GM18873 (cell line): ENCODE measurements around the gene NEURL1.
"Not testable (repeated sequence)": the region's sequence is repeated elsewhere in the genome, so short reads cannot be mapped to it uniquely, and the experiment has no call there.

Source experiments
- ATAC-seq: cut with Tn5 transposase; IDR thresholded peaks from one replicate; pipeline ENCODE4 v1.9.1; 2021; ENCODE audit warnings: mild to moderate bottlenecking, moderate library complexity, moderate number of reproducible peaks; ENCODE audit not compliant: unreplicated experiment, low FRiP score

Gene NEURL1

DNA sequence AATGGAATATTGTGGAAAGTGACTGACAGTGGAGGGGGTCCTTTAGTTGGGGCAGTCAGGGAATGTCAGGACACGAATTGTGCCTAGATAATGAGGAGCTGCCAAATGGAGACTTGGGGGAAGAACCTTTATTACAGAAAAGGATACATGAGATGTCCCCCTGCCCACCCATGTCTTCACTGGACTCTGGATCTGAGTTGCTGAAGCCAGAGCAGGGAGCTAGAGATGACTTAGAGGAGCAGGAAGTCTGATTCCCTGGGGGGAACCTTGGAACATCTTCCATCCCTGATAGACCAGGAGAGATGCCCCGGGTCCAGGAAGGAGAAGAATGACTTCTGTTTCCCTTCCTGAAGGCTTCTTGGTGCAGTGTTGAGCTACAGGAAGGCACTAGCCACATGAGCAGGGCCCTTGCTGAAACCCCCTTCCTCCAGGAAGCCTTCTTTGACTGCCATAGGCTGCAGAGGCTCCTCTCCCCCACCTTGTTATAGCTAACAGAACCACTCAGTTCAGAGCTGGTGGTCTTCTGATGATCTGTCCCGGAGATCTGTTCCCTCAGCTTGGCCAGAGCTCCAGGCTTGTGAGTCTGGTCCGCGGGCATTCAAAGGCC is 747 bp upstream of the NEURL1 start:
- no peak for ATAC-seq

DNA sequence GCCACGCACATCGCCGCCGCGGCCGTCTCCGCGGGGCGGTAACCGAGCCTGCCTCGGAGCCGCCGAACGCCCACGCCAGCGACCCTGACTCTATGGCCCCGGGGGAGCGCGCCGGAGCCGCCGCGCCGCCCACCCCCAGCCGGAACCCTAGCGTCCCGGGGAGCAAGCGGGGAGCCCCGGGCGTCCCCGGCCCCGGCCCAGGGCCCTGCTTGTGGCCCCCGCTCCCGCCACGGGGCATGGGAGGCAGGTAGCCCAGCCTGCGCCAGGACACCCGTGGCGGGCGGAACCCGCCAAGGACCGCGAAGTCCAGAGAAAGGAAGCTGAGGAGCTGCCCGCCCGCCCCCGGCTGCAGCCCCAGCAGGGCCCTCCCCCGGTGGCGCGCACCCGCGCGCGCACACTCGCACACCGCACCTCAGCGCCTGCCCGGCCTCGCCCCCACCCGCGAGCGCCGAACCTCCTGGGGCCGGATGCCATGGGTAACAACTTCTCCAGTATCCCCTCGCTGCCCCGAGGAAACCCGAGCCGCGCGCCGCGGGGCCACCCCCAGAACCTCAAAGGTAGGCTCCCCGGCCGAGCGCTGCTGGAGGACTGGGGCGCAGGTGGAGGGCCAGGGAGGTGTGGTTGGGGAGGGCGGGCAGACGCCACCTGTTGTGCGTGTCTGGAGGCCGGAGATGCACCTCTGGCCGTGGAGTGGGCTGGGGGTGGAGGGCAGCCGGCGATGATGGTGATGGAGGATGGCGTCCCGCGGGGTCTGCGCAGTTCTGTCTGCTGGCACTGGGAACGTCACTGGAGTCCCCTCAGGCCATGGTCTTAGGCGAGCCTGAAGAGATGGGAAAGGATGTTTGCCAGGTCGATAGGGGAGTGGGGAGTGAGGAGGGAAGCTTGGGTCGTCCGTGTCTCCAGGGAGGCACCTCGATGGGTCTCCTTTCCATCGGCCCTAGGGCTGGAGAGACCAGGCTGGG is 692 bp downstream of the NEURL1 start:
- ATAC-seq = no peak

DNA sequence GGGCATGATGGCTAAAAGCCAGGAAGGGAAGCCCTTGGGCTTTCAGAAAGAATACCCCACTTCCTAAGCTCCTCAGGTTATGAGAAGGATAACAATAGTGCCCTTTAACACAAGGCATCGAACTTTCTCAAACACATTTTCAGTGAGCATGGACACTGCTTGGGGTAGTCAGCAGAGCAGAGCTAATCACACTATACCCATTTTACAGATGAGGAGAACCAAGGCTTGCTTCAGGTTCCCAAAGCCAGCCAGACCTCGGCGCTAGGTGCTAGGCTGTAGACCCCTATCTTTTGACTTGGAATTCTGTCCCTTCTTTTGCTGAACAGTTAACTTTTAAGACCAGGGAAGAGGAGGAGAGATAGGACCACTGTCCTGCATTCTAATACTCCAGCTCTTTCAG is 1.8 kb downstream of the NEURL1 start:
- ATAC-seq = no peak

DNA sequence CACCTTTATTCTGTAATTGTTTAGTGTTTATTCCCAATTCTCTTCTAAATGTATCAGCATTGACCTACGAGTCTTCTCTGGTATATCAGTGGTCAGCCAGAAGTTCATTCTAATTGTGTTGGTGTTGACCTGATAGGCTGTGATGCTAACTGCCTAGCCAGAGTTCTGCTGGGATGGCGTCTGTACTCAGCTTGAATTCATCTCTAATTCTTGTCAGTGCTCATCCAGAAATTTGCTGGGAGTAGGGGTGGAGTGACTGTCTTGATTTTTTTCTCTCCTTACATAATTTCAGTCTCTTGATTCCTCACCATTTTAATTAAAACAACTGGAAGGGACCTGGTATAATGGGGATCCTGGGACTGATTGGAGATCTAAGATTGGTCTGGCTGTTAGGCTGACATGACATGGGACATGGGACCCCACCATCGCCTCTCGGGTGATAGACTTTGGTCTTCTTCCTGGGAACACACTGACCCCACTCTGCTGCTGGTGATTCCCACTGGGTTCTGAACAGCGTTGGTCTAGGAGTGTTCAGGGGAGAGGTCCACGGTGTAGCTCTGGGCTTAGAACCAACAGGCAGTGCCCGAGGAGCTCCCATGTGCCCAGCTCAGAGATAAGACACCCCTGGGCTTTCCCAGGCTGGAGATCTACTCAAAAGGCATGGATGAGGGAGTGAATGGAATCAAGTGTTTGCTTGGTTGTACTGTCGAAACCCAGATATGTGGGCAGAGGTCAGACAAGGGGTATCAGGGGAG is 3.8 kb downstream of the NEURL1 start:
- no peak for ATAC-seq

DNA sequence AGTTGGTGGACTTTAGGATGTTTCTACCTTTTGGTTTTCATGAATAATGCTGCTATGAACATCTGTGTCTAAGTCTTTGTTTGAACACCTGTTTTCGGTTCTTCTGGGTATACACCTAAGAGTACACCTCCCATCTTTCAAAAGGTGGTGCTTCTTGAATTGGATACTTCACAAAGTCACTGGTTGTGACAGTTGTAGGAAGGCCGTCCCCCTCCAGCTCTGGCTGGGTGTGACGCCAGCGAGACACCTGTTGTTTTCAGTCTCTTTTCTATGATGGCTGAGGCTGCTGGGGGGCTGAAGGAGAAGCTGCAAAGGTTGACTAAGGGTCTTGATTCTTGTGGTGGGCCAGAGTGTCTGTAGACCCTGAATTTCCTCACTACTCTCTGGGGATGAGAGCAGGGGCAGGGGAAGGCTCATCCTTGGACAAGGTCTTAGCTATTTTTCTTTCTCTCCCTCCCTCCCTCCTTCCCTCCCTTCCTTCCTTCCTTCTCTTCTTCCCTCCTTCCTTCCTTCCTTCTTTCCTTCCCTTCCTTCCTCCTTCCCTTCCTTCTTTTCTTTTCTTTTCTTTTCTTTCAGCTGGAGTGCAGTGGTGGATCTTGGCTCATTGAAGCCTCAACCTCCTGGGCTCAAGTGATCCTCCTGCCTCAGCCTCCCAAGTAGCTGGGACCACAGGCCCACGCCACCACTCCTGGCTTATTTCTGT is 5.6 kb downstream of the NEURL1 start:
- no peak for ATAC-seq

DNA sequence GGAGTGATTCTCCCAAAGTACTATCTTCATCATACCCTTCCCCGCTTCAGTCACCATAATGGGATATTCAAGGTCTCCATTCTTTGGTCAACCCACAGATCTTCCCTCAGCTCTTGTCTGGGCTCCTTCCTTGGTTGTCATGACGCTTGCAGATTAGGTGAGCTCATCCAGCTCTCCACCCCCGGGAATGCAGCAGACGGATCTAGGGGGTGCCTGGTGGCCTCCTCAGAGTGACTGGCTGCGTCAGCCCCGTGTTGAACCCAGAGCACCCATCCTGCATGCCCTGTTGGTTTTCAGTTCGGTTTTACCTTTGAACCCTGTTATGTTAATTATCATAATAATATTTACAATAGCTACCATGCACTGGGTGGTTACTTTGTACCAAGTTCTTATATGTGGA is 6.4 kb downstream of the NEURL1 start:
- ATAC-seq = no peak

DNA sequence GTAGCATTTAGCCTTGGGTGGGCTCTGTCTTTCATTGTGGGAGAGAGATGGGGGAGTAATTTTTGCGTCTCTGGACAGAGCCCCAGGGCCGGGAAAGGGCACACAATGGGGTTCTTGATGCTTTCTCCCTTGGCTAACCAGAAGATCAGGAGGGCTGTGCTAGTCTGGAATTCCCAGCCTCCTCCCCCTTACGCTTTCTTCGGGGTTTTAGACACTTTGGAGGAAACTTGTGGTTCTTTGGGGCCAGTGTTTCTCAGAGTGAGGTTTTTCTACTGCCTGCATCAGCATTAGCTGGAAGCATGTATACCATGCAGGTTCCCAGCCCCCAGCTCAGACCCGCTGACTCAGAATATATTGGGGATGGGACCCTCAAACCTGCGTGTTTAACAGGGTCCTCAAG is 7.0 kb downstream of the NEURL1 start:
- ATAC-seq = no peak

DNA sequence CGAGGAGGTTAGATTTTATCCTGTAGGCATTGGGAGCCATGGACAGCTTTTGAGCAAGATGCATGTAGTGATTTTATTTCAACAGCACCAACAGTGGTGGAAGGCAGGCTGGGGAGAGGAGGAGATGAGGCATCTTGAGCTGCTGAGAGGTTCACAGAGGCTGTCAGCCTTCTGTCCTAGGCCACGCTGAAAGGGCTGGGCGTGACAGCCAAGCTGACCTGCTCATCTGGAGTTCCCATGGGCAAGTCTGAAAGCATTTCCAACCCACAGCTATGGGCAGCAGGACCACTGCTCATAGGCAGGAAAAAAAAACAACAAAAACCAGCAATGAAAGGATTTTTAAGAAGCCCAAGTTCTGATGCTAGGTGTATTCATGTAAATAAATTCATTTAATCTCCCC is 7.7 kb downstream of the NEURL1 start:
- no peak for ATAC-seq

DNA sequence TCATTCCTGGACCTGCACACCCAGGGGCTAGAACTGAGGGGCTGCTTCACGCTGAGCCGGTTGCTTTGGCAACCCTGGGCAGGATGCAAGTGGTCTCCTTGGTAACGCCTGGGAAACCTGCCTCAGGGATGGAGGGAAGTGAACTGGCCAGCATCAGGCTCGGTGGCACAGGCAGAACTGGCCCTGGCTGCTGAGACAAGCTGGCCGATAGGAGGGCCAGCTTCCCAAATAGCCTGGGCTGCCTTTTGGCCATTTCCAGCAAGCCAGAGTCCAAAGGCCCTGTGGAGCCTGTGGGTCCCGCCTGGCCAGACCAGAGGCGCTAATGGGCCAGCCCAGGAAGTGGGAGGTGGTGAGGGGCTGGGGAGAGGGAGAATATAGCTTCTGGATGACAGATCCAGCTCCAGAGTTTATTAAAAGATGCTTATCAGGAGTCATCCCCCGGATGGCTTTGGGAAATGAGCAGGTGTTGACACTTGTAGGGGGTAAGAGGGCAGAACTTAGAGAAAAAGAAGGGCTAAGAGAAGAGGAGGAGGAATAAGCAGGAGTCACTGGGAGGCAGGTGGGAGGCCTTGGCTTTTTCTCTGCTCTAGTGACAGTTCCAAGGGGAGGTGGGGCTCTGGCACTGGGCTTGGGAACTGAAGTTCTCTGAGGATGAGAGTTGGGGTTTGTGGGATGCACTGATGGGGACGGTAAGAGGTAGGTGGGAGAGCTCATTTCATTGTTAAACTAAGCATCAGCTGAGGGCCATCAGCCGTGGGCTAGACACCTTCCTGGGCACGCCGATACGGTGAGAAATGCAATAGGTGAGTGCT is 9.6 kb downstream of the NEURL1 start:
- ATAC-seq = no peak

DNA sequence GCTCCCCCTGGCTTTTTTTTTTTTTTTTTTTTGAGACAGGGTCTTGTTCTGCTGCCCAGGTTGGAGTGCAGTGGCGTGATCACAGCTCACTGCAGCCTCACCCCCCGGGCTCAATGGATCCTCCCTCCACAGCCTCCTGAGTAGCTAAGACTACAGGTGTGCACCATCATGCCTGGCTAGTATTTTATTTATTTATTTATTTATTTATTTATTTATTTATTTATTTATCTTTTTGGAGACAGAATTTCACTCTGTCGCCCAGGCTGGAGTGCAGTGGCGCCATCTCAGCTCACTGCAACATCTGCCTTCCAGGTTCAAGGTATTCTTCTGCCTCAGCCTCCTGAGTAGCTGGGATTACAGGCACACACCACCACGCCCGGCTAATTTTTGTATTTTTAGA is 10.3 kb downstream of the NEURL1 start:
- ATAC-seq = not testable (repeated sequence)

DNA sequence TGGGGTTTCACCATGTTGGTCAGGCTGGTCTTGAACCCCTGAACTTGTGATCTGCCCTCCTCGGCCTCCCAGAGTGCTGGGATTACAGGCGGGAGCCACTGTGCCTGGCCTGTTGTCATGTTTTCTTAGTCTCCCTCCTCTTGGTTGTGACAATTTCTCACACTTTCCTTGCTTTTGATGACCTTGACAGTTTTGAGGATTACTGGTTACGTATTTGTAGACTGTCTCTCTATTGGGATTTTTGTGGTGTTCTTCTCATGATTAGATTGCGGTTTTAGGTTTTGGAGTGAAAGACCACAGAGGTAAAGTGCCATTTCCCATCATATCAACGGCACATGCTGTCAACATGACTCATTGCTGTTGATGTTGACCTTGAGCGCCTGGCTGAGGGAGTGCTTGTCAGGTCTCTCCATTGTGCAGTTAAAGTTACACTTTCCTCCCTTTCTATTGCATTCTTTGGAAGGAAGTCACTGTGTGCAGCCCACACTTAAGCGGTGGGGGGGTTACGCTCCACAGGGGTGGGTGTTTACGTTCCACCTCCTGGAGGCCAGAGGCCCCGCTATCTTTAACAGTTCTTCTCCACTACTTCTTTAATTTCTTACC is 10.8 kb downstream of the NEURL1 start:
- no peak for ATAC-seq

DNA sequence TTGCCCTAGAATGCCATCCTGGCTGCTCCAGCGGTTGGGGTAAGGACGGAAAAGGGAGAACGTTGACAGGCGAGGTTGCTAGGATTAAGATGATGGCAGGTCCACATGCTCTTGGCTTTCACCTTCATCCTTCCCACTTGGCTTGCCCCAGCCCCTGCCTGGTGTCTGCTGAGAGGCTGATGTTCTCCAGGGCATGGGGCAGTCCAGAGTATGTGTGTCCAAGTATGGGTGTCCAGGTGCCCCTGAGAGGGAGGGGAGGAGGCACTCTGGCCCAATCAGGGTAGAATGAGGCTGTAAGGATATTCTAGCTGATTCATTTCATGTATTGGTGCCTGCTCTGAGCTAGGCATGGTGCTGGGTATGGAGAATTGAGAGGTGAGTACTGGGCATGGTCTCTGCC is 12.6 kb downstream of the NEURL1 start:
- no peak for ATAC-seq

DNA sequence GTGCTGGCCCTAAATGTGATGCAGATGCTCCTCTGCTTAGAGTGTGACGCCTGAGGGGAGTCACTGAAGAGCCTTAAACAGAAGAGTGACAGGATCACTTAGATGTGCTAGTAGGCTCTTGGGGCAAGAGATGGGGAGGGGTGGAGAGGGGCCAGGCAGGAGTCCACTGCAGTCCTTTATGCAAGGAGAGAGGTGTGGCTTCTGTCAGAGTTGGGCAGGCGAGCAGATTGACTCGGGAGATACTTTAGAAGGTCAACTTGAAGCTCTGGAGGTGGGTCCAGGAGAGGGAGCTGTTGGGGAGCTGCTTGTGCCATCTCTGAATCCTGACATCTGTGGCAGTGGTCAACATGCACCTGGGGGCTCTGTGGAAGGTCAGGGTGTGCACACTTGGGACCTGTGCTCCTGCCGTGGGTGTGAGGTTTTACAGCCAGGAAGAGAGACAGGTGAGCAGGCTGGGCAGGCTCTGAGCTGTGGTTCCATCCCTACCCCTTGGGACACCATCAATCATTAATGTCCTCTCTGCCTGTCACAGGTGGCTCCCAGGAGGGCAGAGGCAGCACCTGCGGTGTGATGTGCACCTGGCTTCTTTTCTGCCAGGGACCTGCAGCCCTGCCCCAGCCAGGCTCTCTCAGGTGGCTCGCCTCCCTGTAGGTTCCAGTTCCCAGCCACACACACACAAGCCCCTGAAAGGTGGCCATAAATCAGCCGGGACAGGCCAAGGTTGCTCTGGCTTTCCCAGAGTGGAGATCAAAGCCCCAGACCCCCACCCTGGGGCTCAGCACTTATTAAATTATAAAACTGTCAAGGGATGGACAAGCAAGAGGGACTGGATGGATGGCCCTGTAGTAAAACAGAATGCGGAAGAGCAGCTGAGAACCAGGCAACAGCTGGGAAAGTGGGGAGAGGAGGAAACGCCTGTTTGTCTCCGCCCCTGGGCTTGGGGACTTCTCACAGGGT is 14.0 kb downstream of the NEURL1 start:
- ATAC-seq = no peak

DNA sequence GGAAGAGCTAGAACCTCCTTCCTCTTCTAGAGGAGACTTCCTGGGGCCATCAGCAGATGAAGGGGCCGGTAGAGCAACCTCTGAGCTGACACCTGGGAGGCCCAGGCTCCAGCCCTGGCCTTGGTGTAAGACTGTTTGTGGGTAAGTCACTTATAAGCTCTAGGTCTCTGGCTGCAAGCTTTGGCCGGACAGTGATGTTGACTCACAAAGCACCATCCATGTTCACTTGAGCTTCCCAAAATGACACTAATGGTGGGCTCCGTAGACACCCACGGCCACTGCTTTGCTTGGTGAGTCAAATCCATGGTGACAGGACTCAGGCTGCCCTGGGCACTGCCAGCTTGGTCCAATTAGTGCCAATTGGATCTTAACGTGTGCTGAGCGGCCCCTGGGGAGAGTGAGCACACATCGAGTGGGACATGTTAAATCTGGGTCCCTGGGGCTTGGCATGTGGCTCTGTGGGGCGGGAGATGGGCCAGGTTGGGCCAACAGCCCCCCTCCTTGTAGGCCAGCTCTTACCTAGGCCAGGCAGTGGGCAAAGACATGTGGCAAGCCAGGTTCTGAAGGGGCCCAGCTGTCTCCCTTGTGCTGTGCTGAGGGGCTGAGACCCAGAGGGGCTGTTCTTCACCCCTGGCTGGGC is 16.7 kb downstream of the NEURL1 start:
- ATAC-seq = no peak

DNA sequence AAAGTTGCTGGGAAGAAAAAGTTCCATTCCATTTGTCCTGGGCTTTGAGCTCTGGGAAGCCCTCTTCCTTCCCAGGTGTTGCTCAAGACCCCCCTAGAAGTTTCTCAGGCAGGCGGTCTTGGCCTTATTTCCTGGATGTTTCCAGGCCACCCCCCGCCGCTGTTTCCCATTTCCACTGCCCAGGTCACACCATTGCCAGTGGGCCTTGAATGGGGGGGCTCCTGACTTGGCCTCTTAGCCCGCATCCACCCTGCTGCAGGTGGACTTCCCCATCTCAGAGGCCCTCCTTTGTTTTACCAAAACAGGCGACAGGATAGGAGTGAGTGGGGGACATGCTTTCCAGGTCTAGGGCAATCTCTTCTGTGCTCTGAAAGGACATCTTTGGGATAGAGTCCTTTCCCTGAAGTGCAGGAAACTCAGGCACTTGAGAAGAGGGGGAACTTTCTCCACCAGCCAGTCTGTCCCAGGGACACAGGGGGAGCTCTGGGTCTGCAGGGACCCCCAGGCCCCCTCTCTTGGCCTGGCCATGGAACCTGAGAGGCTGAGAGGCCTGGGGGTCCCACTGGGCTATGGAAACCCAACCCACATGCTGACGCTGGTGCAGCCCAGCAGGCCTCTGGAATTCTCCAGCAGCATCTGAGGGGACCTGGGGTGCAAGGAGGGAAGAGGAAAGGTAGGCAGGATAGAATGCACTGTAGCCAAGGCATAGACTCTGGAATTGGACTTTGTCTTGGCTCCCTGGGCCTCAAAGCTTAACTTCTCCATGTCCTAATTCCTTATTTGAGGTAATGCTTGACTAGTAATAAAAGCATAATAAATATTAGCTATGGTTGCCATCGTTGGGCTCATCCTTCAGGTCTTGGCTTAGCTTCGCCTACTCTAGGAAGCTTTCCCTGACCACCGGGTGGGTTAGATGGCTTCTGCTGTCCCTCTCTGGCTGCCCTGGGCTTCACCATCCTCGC is 17.6 kb downstream of the NEURL1 start:
- ATAC-seq = no peak

DNA sequence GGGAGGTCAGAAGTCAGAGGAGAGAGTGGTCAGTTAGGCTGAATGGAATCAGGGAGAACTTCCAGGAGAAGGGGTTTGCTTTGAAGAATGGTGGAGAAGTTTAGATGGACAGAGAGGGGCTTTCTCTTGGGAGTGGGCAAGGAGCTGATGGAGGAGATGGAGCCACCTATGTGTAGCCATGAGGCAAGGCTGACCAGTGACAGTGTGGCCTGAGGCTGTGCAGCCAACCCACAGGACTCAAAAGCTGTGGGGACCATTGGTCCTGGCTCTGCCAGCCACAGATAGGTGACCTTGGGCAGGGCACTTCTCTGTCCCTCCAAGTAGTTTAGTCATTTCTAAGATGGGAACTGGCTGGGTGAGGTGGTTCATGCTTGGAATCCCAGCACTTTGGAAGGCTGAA is 18.7 kb downstream of the NEURL1 start:
- ATAC-seq = no peak
